GM12865 (cell line): ENCODE results near the gene CAT.

ENCODE experiments used
- DNase-seq: peaks from one replicate; pipeline ENCODE4 v3.0.0; 2010; ENCODE audit warnings: low read depth
- H3K4me3 ChIP-seq: 2 replicates; pipeline ENCODE4 v1.5.1; 2011; ENCODE audit warnings: mild to moderate bottlenecking, low read depth, low read length, control low read depth
- TF ChIP-seq, protein P1 (sequence below): IDR thresholded peaks from 2 replicates; pipeline ENCODE4 v1.5.1; 2011; ENCODE audit warnings: low read length, control low read depth, low read depth, inconsistent platforms; ENCODE audit not compliant: insufficient read depth; ENCODE audit errors: missing control alignments

CAT gene

DNA sequence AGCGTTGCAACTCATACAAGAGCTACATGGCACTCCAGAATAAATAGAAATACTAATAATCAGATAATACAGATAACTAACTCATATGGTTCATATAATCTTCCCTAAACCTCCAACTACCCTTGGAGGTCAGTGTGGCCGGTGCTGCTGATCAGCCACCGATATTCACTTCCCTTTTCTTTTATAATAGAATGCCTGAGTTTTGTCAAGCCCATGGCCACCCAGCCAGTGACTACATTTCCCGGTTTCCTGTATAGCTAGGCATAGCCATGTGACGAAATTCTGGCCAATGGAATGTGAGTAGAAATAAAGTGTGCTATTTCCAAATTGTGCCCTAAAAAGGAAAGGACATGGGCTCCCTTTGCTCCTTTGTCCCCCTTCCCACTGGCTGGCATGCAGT lies 5.9 kb upstream of the CAT start:
- TF ChIP-seq, protein P1, sequence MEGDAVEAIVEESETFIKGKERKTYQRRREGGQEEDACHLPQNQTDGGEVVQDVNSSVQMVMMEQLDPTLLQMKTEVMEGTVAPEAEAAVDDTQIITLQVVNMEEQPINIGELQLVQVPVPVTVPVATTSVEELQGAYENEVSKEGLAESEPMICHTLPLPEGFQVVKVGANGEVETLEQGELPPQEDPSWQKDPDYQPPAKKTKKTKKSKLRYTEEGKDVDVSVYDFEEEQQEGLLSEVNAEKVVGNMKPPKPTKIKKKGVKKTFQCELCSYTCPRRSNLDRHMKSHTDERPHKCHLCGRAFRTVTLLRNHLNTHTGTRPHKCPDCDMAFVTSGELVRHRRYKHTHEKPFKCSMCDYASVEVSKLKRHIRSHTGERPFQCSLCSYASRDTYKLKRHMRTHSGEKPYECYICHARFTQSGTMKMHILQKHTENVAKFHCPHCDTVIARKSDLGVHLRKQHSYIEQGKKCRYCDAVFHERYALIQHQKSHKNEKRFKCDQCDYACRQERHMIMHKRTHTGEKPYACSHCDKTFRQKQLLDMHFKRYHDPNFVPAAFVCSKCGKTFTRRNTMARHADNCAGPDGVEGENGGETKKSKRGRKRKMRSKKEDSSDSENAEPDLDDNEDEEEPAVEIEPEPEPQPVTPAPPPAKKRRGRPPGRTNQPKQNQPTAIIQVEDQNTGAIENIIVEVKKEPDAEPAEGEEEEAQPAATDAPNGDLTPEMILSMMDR = no peak
- H3K4me3 ChIP-seq = no peak overlapping the region
- DNase-seq = no peak

GRCh38 chr11:34433899-34434298 lies 4.8 kb upstream of the CAT start:
- no peak for DNase-seq
- H3K4me3 ChIP-seq = no peak overlapping the region
- TF ChIP-seq, protein P1 = no peak

DNA sequence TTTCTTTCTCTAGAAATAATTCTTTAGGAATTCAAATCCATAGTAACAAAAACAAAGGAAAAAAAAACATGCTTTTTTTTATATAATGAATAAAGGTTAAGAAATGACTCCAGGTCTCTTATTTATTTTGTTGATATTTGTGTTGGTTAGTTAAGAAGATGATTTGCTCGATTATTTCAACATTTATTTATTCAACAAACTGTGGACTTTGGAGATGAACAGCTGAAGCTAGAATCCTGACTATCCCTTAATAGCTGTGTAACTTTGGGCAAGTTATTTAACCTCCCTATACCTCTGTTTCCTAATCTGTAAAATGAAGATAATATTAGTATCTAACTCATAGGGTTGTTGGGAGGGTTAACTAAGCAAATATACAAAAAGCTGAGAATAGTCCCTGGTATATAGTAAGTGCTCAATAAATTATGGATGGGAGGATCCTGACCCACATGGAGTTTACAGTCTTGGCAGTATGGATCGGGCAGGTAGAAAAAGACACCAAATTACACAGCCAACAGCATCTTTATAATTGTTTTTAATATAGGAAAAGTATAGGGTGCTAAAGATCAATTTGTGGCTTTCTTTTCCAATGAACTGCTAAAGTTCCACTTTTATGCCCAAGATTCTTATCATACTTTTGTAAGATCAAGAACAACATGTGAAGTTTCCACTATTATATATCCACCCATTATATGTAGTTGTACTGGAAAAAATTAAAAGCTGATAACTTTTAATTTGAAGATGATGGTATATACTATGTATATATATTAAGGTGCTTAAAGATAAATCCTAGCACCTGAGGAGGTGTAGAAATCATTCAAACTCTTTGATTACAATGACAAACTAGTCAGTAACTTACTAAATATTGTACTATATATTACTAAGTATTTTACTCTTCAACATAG lies 1.3 kb upstream of the CAT start:
- TF ChIP-seq, protein P1 = no peak
- peak overlapping the region; percentile 79 for H3K4me3 ChIP-seq
- no peak for DNase-seq

DNA sequence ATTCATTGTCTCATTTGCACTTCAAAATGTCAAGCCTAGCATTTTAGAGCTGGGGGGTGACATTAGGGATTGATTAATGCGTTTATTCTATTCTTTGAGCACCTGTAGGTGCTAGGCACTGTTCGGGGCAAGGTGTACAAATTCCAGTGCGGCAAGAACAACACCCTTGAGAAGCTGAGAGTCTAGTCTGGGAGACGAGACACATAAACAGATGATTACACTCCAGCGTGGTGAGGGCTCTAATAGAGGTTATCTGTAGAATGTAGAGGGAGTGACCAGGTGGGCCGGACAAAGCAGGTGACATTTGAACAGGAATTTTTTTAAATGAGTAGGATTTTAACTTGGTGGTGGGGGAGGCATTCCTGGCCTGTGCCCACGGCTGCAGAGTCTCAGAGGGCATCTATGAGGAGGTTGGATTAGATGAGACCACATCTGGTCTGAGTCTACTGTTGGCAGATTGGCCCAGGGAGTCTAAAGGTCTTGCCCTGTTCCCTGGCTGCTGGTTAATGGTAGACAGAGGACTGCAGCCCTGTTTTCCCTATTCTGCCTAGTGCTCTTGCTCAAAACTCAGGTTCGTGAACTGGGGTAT lies 970 bp downstream of the CAT start:
- TF ChIP-seq, protein P1 = no peak
- DNase-seq = no peak

GRCh38 chr11:34441814-34442213 lies 3.1 kb downstream of the CAT start:
- DNase-seq = no peak
- TF ChIP-seq, protein P1 = no peak
- no peak overlapping the region for H3K4me3 ChIP-seq

More for the DNA sequence above, 970 bp downstream of the CAT start:
- H3K4me3 ChIP-seq = peak overlapping the region; percentile 79

DNA sequence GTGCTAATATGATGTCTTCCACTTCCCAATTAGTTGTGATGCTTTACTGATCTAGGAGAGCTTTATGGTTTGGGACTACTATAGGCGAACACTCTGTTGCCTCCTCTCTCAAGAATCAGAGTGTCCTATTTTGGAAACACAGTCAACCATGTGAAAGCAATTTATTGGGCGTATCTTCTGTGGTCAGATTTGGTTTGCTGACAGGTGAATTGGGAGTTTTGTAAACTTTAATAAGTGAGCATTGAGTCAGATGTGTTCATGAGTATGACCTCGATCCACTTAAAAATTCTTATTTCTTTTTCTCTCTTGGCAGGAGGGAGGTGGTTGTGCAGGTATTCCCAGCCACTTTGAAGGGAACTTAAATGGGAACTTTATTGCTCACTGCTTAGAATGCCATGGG lies 4.4 kb downstream of the CAT start:
- no peak for DNase-seq
- TF ChIP-seq, protein P1 = no peak
- H3K4me3 ChIP-seq = no peak overlapping the region

DNA sequence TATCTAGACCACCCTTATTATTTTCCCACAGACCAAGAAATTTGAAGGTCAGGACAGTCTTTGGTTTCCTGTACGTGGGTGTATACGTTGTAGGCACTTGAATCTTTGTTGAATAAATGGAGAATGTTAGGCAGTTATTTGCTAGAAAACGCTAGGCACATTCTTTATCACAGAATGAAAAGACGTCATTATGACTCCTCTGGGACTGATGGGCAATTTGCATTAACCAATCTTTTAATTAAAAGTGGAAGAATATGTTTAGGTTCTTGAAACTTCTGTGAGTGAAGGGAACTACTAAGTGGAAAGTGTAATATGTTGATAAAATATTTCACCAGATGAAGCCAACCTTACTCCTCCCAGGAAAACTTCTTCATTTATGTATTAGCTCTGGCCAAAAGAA lies 5.7 kb downstream of the CAT start:
- no peak for DNase-seq
- TF ChIP-seq, protein P1 = no peak
- no peak overlapping the region for H3K4me3 ChIP-seq
